ENCODE measurements around the gene S1PR3.

- TF ChIP-seq CTCF (IDR thresholded peaks at IDR 0.05): no peak
- TF ChIP-seq EP300 (IDR thresholded peaks at IDR 0.05): no peak
- TF ChIP-seq POLR2AphosphoS5 (IDR thresholded peaks at IDR 0.05): no peak
- TF ChIP-seq POLR2A (IDR thresholded peaks at IDR 0.05): no peak
Measured at GRCh38 chr9:89006267-89006666, 15.0 kb downstream of the S1PR3 start.
